ENCODE measurements around the gene RASSF7. TPM values are rescaled to one million over a fixed set of nuclear protein-coding genes. Genes with fewer than 3 reads are reported as not detected.

RASSF7 gene
- total and polyA plus RNA-seq, 10 of the 15 experiments (the other 5 are each of a cell fraction or from before 2014, with no cell fraction given), result 0.39 to 29.7 (median 13.2) TPM

- WGBS (ENCODE audit: insufficient coverage, insufficient replicate concordance, low lambda C conversion rate, missing lambda C conversion rate), result 6% methylated on average over 65 of the region's 81 CpGs
- peaks cover 41% of the 10 kb centered on the region for H3K79me2 ChIP-seq (ENCODE audit: control insufficient read depth, insufficient read depth, low read length)
- peak overlapping the region; percentile 47 for H3K9ac ChIP-seq (ENCODE audit: control insufficient read depth, insufficient read depth, low read length)
- H3K27me3 ChIP-seq (replicated peaks in 1 of 2; ENCODE audit: control insufficient read depth in 2 of 2, insufficient read depth in 2 of 2, low read length in 1 of 2), result peaks cover 0 to 3% of the 10 kb centered on the region in 2 experiments; a peak in 2 of 4 replicates
- FAIRE-seq (no peak), ATAC-seq (peak; percentile 41), DNase-seq (ENCODE audit: low read depth, low spot score) (no peak)
- in situ Hi-C loops (cut with MboI) (no loop called here), intact Hi-C loops (cut with micrococcal nuclease; ENCODE audit: unreplicated experiment) (no loop called here)
- peak; percentile 84 for TF ChIP-seq LARP7 (IDR thresholded peaks at IDR 0.05)
- peak; percentile 54 for TF ChIP-seq HDAC6 (IDR thresholded peaks at IDR 0.05; ENCODE audit: unreplicated experiment)
- TF ChIP-seq DPF2 (IDR thresholded peaks at IDR 0.05), result peak; percentile 49
- no peak for TF ChIP-seq NKRF (conservative IDR thresholded peaks at IDR 0.05)
- TF ChIP-seq IKZF1 (conservative IDR thresholded peaks at IDR 0.05), result peak; percentile 36
- TF ChIP-seq TCF7 (IDR thresholded peaks at IDR 0.05; ENCODE audit: borderline replicate concordance), result no peak
- TF ChIP-seq GATAD2B (conservative IDR thresholded peaks at IDR 0.05; ENCODE audit: low read depth), result peak; percentile 57; the same call in 1 of the 2 replicates
- no peak for TF ChIP-seq STAT1 (conservative IDR thresholded peaks at IDR 0.05)
- TF ChIP-seq NFXL1 (IDR thresholded peaks at IDR 0.05; ENCODE audit: borderline replicate concordance), result peak; percentile 54; the same call in 1 of the 2 replicates
- 0 out of 2 replicates have a peak, but pooled peaks have one; percentile 35 for TF ChIP-seq RB1 (IDR thresholded peaks at IDR 0.05; ENCODE audit: borderline replicate concordance)
- TF ChIP-seq SMARCA5 (IDR thresholded peaks at IDR 0.05), result peak; percentile 13; the same call in 1 of the 2 replicates
- TF ChIP-seq BACH1 (IDR thresholded peaks at IDR 0.05; ENCODE audit: borderline replicate concordance), result peak; percentile 84
- H3K4me3 ChIP-seq, result peak overlapping the region; percentile 77
- ChIA-PET CTCF (interaction anchor here (0.7 to 1.5 kb wide), 4 partner anchors 40 to 149 kb away, joined by 3 to 6 read pairs (median 4); partner anchors contain the start of gene HRAS), POLR2A (interaction anchor here (0.6 to 1.2 kb wide), 12 partner anchors 10 to 235 kb away, joined by 3 to 15 read pairs (median 4); partner anchors contain the start of genes DEAF1, HRAS, IRF7 and LRRC56), SMC1A (ENCODE audit: uncharacterized antibody, unreplicated experiment) (interaction anchor here (0.7 to 0.9 kb wide), 3 partner anchors 38 to 120 kb away, joined by 3 read pairs; partner anchors contain the start of genes HRAS and TMEM80), RAD21 (ENCODE audit: unreplicated experiment) (interaction anchor here (0.7 to 1.5 kb wide), 7 partner anchors 19 to 150 kb away, joined by 3 to 6 read pairs (median 5); partner anchors contain the start of genes DEAF1, HRAS and TMEM80)
- BruUV-seq (replicated peaks), result no TSS peak
- peaks cover 0 to 2% of the 10 kb centered on the region in 2 experiments for H3K36me3 ChIP-seq (ENCODE audit: control insufficient read depth in 2 of 2, insufficient read depth in 2 of 2, low read length in 1 of 2)
- H4K20me1 ChIP-seq (ENCODE audit: control insufficient read depth, insufficient read depth), result peaks cover 25% of the 10 kb centered on the region
- H2AFZ ChIP-seq (ENCODE audit: control insufficient read depth, low read depth, low read length), result peak overlapping the region; percentile 90
- no peak overlapping the region for H3K27ac ChIP-seq (ENCODE audit: control insufficient read depth, insufficient read depth)
- H3K9me3 ChIP-seq (replicated peaks; ENCODE audit: control insufficient read depth, insufficient read depth, low read length), result no peaks in the 10 kb centered on the region
- peaks cover 16% of the 10 kb centered on the region for H3K4me1 ChIP-seq (ENCODE audit: control insufficient read depth, insufficient read depth, low read length)
- peak overlapping the region; percentile 97 for H3K4me2 ChIP-seq (ENCODE audit: control insufficient read depth, insufficient read depth)
Measured at GRCh38 chr11:575313-575995, 14.7 kb downstream of the RASSF7 start.

Data from GM12878 (cell line).